GM18517 (cell line): ENCODE measurements around the gene TMEM163.

Experiments
- ATAC-seq: cut with Tn5 transposase; IDR thresholded peaks from one replicate; pipeline ENCODE4 v1.9.1; 2021; ENCODE audit warnings: mild to moderate bottlenecking, moderate library complexity; ENCODE audit not compliant: unreplicated experiment

The TMEM163 gene

DNA sequence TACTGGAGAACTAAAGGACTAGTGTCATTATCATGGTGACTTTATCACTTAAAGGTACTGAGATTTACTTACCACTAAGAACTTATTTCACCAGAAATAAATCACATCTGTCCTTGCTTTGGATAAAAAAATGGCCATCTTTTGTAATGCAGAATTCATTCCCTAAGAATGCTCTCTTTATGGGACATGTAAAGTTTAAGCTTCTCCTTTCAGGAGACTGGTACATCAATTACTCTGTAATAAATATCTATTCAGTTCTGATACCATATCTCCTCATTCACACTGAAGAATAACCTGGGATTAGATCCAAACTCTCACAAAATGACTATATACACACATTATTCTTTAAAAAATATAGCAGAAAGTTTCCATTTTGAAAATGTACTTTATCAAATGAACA, 24.4 kb downstream of the TMEM163 start:
- ATAC-seq = no peak

DNA sequence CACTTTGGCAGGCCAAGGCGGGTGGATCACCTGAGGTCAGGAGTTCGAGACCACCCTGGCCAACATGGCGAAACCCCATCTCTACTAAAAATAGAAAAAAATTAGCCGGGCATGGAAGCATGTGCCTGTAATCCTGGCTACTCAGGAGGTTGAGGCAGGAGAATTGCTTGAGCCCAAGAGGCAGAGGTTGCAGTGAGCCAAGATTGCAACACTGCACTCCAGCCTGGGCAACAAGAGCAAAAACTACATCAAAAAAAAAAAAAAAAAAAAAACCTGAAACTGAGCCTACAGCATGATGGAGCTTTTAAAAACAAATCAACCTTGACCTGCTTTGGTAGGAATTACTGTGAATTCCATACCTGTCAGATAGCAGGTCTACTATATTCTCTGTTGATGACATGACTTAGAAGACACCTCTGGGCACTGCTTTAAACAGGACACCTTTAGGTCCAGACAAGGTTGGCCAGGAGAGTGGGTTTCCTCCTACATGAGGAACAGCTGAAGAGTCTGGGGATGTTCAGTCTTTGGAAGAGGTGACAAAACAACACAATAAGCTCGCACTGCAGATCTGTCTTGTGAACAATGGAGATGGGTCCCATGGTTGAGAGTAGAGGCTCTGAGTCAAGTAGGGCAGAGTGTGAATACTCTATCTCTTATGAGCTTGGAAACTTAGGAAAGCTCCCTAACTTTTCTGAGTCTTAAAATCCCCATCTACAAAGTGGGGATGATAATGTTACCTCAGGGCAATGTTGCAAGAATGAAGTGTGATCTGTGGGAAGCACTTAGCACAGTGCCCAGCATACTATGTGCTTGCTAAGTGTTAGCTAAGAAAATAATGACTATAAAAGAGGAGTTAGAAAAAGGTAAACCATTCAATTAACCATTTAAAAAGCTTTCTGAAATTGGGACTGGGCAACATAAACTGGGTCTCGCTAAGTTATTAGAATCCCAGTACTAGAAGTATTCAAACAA, 25.2 kb downstream of the TMEM163 start:
- no peak for ATAC-seq

- no peak for ATAC-seq
Measured at GRCh38 chr2:134692499-134692898, 26.3 kb downstream of the TMEM163 start.

DNA sequence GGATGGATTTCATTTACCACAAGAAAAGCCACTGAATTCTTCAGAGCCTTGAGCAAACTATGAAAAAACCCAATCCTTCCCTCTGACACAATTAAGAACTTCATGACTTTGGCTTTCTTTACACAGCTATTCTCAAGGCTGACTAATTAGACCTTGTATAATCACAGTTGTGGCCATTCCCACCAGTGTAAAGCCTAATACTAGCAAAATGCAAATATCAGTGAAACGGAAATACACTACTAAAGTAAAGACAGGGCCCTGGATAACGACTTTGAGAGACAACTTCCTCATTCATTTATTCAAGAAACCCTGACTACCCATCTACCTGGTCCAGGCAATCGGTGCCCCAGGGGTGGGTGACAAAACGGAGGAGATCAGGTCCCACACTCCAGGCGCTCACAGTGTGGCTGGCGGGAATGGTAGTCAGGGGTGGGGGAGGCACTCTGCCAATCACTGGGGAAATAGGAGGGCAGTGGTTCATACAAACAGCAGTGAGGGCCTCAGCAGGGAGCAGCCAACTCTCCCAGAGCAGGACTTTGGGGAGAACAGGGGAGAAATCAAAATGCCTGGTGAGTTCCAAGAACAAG, 28.1 kb downstream of the TMEM163 start:
- no peak for ATAC-seq

DNA sequence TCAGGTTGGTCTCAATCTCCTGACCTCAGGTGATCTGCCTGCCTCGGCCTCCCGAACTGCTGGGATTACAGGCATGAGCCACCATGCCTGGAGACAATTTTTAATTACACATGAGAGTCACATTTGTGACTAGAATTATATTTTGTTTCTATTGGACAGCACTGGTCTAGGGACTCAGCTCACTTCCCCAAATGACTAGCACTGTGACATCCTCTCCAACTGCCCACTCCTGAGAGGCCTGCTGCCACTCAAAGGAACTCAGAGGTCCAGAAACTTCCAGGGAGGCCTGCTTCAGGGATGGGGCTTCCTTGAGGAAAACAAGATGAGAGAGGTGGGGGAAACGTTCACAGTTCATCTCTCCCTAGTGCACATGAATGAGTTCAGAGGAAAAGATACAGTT, 29.5 kb downstream of the TMEM163 start:
- no peak for ATAC-seq

DNA sequence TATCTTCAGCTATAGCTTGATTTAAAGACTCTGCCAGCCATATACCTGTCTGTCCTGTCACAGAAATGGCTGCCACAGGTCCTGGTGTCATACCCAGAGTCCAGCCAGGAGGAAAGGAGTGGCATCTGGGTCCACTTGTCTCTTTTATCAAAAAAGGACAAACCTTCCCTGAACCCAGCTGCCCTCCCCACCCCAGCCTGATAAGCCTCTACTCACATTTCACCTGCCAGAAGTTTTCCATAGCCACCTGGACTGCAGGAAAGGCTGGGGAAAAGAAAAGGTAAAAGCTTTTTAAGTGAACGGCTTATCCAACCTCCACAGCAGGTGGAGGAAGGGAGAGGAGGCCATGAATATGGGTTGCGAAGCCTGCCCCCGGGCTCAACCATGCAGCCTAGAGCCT, 32.8 kb downstream of the TMEM163 start:
- no peak for ATAC-seq

DNA sequence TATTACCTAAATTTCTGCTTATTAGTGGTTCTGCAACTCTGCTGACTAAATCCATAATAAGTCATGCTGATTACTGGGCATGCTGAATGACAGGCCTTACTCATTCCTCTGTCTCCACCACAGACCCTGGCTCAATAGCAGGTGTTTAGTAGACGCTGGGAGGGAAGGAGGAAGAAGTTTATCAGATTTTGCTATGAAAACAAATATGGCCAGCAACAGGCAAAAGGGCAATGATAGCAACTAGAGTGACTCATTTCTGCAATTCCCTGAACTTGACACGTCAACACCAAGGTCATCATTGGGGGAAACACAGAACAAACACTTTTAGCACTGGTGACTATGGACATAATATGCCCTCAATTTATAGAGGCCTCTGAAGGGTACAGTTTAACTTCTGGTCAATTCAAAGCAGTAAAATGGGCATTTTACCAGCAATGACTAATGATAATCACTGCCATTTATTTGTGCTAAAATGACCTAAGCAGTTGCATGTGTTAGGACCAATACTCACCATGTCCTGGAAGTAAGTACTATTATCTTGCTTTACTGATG, 35.2 kb downstream of the TMEM163 start:
- peak; percentile 53 for ATAC-seq

GRCh38 chr2:134682726-134683125, 36.1 kb downstream of the TMEM163 start:
- no peak for ATAC-seq

- no peak for ATAC-seq
Measured at GRCh38 chr2:134681201-134681600, 37.6 kb downstream of the TMEM163 start.

DNA sequence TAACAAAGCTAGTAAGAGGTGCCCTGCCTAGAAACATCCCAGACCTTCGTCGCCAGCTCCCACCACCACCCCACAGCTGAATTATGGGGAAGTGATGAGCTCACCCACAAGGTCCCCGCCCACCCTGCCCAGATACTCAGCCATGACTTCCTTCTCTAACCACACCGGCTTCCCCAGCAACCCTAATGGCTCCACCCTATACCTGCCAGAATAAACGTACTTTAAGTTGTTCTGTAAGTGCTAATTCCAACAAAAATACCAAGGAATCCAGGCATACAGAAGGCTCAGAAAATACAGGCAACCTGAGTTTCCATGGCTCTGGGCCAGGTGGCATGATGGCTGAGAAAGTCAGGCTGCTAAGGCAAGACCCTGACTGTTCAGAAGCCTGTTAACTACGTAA, 39.1 kb downstream of the TMEM163 start:
- ATAC-seq = no peak

GRCh38 chr2:134679294-134679693, 39.5 kb downstream of the TMEM163 start:
- no peak for ATAC-seq

- ATAC-seq = no peak
Measured at GRCh38 chr2:134677856-134678756, 40.7 kb downstream of the TMEM163 start.

DNA sequence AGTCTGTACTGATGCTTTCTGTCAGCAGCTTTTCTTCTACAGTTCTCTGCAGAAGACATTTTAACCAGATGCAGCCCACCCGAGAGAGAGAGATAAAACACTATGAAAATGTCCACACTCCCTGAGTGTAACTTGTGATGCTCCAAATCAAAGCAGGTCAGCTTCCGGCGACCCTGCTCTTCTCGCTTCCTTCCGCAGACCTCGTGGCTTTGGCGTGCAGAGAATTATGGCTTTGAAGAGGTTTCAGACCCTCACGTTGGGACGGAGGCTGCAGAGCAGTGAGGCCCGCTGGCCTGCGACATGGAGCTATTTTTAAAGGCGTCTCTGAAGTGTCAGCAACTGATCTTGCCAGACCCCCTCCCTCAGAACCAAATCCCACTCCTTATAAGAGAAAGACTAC, 41.8 kb downstream of the TMEM163 start:
- no peak for ATAC-seq

- no peak for ATAC-seq
Measured at GRCh38 chr2:134675314-134675713, 43.5 kb downstream of the TMEM163 start.

DNA sequence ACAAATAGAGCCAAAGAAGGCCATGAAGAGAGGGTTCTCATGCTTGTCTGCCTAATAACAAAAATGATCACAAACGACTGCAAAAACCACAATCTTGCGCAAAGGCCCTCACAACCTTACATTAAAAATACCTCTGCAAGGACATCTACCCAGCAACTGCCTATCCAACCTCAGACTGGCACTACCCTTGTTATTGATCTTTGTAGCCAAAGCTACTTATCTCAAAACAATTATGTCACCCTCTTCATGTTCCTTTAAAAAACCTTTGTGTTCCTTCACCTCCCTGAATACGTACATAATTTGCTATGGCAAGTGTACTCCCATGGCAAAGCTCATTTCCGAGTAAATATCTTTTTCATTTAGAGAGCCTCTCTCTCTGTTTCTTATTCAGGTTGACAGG, 44.1 kb downstream of the TMEM163 start:
- no peak for ATAC-seq

DNA sequence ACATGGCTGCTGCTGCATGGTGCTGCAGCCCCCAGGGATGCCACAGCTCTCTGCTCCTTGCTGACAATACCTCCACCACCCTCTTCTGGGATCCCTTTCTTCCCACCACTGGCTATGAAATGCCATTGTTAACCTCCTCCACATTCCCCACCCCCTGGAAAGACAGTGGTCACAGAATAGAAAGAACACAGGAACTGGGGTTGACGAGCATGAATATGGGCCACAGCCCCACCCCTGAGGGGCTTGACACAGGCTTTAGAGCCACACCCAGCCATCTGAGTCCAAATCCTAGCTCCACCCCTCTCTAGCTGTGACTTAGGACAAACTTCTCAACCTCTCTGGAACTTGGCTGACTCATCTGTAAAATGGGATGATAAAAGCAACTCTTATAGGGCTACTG, 47.3 kb downstream of the TMEM163 start:
- no peak for ATAC-seq

- ATAC-seq = no peak
Measured at GRCh38 chr2:134670955-134671354, 47.8 kb downstream of the TMEM163 start.

DNA sequence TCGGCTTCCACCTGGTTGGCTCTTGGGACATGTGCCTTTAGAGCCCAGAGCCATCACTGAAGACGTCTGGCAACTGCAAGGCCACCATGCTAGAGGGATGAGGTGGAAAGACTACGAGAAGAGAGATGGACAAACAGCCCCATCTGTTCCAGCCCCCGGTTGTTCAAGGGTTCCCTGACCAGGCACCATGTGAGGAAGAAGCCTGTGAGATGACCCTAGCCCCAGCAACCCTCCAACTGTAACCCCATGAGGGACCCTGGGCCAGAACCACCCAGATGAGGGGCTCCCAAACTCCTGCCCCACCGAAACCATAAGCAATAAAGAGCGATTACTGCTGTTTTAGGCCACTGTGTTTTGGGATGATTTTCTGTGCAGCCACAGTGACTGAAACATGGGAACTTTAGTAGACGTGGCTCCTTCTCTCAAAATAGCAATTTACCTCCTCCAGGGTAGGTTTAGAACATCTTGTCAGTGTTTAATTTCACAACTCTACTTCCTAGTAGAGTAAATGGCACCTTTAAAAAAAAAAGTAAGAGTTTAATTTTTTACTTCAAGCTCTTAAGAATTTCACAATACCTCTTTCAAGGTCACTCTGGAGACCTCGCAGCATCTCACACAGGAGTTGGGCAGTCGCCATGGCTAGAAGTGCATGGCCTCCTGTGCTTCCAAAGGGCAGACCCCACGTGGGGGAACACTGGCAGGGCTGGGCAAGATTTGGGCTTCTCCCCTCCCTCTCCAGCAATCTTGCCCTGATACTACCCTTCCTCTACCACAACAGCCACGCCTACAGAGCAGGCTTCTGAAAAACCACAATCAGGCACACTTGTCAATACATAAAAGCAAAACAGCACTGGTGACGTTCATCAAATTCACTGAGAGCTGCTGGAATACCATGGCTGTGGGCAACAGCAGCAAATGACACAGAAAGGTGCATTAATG, 48.8 kb downstream of the TMEM163 start:
- no peak for ATAC-seq

DNA sequence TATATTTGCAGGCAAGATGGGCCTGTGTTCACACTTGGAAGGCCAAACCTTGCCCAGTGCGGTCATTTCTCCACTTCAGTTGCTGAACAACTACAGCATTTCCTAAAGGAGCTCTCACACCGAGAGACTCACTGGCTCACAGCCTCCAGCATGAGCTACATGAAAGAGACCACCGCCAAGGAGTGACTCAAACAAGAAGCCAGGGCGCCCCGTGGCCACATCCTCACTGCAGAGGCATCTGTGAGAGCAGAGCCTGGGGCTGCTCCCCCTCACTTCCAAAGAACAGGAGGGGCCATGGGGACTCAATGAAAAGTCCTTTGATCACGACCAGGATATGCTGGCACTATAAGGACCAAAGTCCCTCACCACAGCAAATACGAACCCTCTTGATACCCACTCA, 50.0 kb downstream of the TMEM163 start:
- ATAC-seq = no peak

- ATAC-seq = no peak
Measured at GRCh38 chr2:134667541-134667940, 51.3 kb downstream of the TMEM163 start.
